Measurements from ENCODE around the gene PTCRA. TPM values are rescaled to one million over a fixed set of nuclear protein-coding genes. Genes with fewer than 3 reads are reported as not detected.

Gene PTCRA
- polyA plus RNA-seq, 2 of the 4 experiments (the other 2 are of a cell fraction): not detected

DNA sequence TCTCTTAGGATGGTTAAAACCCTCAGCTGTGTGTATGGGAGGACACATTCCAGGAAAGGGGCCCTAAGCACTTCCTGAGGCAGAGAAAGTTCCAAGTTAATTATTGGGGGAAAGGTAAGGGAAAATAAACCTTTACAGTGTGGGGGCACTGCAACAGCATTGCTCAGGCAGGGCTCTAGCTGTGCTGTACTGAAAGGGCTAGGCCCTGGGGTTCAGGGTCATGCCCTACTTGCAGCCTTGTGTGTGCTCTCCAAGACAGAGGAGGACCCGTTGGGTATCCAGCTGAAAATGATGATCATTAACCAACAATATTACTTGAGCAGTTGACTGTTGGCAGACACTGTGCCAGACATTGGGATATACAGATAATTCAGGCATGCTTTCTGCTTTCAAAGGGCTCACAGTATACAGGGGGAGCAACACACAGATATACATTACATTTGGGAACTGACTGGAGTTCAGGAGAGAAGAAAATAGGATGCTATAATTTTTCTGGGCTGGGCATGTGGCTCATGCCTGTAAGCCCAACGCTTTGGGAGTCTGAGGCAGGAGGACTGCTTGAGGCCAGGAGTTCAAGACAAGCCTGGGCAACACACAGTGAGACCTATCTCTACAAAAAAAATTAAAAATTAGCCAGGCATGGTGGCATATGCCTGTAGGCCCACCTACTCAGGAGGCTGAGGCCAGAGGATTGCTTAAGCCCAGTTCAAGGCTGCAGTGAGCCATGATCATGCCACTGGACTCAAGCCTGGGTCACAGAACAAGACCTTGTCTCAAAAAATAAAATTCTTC is 45.5 kb upstream of the PTCRA start:
- no peak overlapping the region; a peak in 1 of 6 replicates for H3K27ac ChIP-seq
- no peak overlapping the region for H3K4me2 ChIP-seq
- DNase-seq (ENCODE audit: low read depth in 1 of 2, low spot score in 1 of 2): no peak
- H3K9me3 ChIP-seq: no peaks in the 10 kb centered on the region
- TF ChIP-seq ZFP36 (IDR thresholded peaks at IDR 0.05; ENCODE audit: borderline replicate concordance, partially characterized antibody): no peak
- no peak for TF ChIP-seq HOXB5 (CRISPR knock-in tag; IDR thresholded peaks at IDR 0.05)
- TF ChIP-seq REST (IDR thresholded peaks at IDR 0.05): no peak
- TF ChIP-seq RFX5 (IDR thresholded peaks at IDR 0.05): no peak
- no peak for TF ChIP-seq MAFK (IDR thresholded peaks at IDR 0.05; ENCODE audit: partially characterized antibody)
- TF ChIP-seq, protein P1, sequence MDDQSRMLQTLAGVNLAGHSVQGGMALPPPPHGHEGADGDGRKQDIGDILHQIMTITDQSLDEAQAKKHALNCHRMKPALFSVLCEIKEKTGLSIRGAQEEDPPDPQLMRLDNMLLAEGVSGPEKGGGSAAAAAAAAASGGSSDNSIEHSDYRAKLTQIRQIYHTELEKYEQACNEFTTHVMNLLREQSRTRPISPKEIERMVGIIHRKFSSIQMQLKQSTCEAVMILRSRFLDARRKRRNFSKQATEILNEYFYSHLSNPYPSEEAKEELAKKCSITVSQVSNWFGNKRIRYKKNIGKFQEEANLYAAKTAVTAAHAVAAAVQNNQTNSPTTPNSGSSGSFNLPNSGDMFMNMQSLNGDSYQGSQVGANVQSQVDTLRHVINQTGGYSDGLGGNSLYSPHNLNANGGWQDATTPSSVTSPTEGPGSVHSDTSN (IDR thresholded peaks at IDR 0.05): no peak
- no peak for TF ChIP-seq HMGXB4 (CRISPR knock-in tag; IDR thresholded peaks at IDR 0.05; ENCODE audit: borderline replicate concordance)
- no peak for TF ChIP-seq FOSB (CRISPR knock-in tag; IDR thresholded peaks at IDR 0.05)
- no peak for TF ChIP-seq USF2 (IDR thresholded peaks at IDR 0.05)
- TF ChIP-seq KDM5A (IDR thresholded peaks at IDR 0.05): no peak
- no peak for TF ChIP-seq MYC (IDR thresholded peaks at IDR 0.05; ENCODE audit: borderline replicate concordance, low read length)
- no peak for TF ChIP-seq HES2 (IDR thresholded peaks at IDR 0.05)
- FAIRE-seq: no peak
- ChIA-PET CTCF (no interaction called here), POLR2A (interaction anchor here (0.6 kb wide), 1 partner anchor 21 kb away, joined by 4 read pairs; no protein-coding TSS in a partner anchor)
- ATAC-seq: no peak; a peak in 1 of 6 replicates
- H3K4me1 ChIP-seq: no peaks in the 10 kb centered on the region
- WGBS (ENCODE audit: missing lambda C conversion rate): 68% methylated on average over 2 of the region's 2 CpGs
- H3K4me3 ChIP-seq: no peak overlapping the region

DNA sequence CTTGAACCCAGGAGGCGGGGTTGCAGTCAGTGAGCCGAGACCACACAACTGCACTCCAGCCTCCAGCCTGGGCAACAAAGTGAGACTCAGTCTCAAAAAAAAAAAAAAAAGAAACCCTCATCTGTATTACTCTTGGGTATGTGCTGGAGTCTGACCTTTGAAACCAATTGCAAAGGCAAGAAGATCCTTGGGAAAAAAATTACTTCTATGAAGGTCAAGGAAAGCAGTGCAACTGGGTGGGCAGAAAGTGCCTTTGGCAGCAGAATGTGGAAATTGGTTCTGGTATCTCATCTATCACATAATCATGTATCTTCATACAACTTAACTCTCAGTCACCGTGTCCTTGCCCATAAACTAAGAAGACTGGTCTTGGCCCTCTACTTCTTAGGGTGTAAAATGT is 44.1 kb upstream of the PTCRA start:
- TF ChIP-seq TP53 (CRISPR knock-in tag; IDR thresholded peaks at IDR 0.05) (no peak), TFCP2L1 (CRISPR knock-in tag; IDR thresholded peaks at IDR 0.05) (no peak), EP300 (IDR thresholded peaks at IDR 0.05) (no peak), EHF (CRISPR knock-in tag; IDR thresholded peaks at IDR 0.05) (no peak), ZNF302 (CRISPR knock-in tag; IDR thresholded peaks at IDR 0.05) (no peak), CEBPB (IDR thresholded peaks at IDR 0.05) (no peak), JUNB (IDR thresholded peaks at IDR 0.05) (no peak), CHD2 (IDR thresholded peaks at IDR 0.05; ENCODE audit: low read length, partially characterized antibody) (no peak), HES2 (IDR thresholded peaks at IDR 0.05) (no peak), ZFP36 (IDR thresholded peaks at IDR 0.05; ENCODE audit: borderline replicate concordance, partially characterized antibody) (no peak), USF2 (IDR thresholded peaks at IDR 0.05) (no peak), NPAS2 (CRISPR knock-in tag; IDR thresholded peaks at IDR 0.05; ENCODE audit: borderline replicate concordance) (no peak), SMC3 (IDR thresholded peaks at IDR 0.05) (no peak), GATA3 (IDR thresholded peaks at IDR 0.05; ENCODE audit: borderline replicate concordance) (no peak), FOSL2 (IDR thresholded peaks at IDR 0.05) (no peak), FOSL2 (CRISPR knock-in tag; IDR thresholded peaks at IDR 0.05) (no peak), RCOR1 (IDR thresholded peaks at IDR 0.05; ENCODE audit: low read depth, low read length) (no peak)
- H3K4me2 ChIP-seq: no peak overlapping the region
- CTCF ChIA-PET: interaction anchor here (1.2 kb wide), 1 partner anchor 210 kb away, joined by 3 read pairs; no protein-coding TSS in a partner anchor
- DNase-seq (ENCODE audit: low read depth in 1 of 2, low spot score in 1 of 2): no peak
- H3K27ac ChIP-seq: no peak overlapping the region
- FAIRE-seq: no peak
- WGBS (ENCODE audit: missing lambda C conversion rate): 87% methylated on average over 3 of the region's 3 CpGs
- H3K4me3 ChIP-seq: no peak overlapping the region
- no peaks in the 10 kb centered on the region for H3K4me1 ChIP-seq
- no peaks in the 10 kb centered on the region for H3K9me3 ChIP-seq
- POLR2A ChIA-PET: no interaction called here
- no peak for ATAC-seq
